Measurements from ENCODE around the gene SOSTDC1. TPM values are rescaled to one million over a fixed set of nuclear protein-coding genes. Genes with fewer than 3 reads are reported as not detected.

Gene SOSTDC1
- total RNA-seq, 8 experiments from 2014 or later, result 0.54 to 39.0 (median 1.7) TPM; not detected in 1

GRCh38 chr7:16422917-16423316 lies 42.6 kb downstream of the SOSTDC1 start:
- Histone ChIP-seq H3K4me3 (no peak overlapping the region), H3K4me1 (replicated peaks in 1 of 2) (peaks cover 5 to 9% of the 10 kb centered on the region in 2 donors), H3K27ac (no peak overlapping the region)
- in situ Hi-C loops (cut with MboI; ENCODE audit: low pct_unique_long_range_greater_than_20kb in 2 of 9, low sequenced_read_pairs in 9 of 9, unreplicated experiment in 9 of 9), result no loop called here
- no peak for ATAC-seq (replicated peaks in 6 of 8)
- 89 to 100% (median 100%) methylated on average over 1 to 3 of the region's 3 CpGs; no CpG with 5 or more reads in 3 of the 10 experiments for WGBS, 10 experiments

GRCh38 chr7:16422103-16422435 lies 43.5 kb downstream of the SOSTDC1 start:
- 0 to 100% (median 67%) methylated on average over 1 of the region's 1 CpG; no CpG with 5 or more reads in 1 of the 10 experiments for WGBS, 10 experiments

GRCh38 chr7:16421333-16422102 lies 44.0 kb downstream of the SOSTDC1 start, which contains the start of gene CRPPA:
TSS of gene CRPPA (minus strand) at chr7:16421538. CDS start at chr7:16421322, 216 bp downstream.
- 9 to 81% (median 50%) methylated on average over 2 to 15 of the region's 50 CpGs for WGBS, 10 experiments

More at GRCh38 chr7:16422103-16422435, 43.5 kb downstream of the SOSTDC1 start:
- ATAC-seq (replicated peaks in 6 of 8), result no peak
- Histone ChIP-seq H3K4me3 (no peak overlapping the region), H3K4me1 (replicated peaks in 1 of 2) (peaks cover 5 to 9% of the 10 kb centered on the region in 2 donors), H3K27ac (no peak overlapping the region)
- in situ Hi-C loops (cut with MboI; ENCODE audit: low pct_unique_long_range_greater_than_20kb in 2 of 9, low sequenced_read_pairs in 9 of 9, unreplicated experiment in 9 of 9), result no loop called here

GRCh38 chr7:16420649-16421332 lies 44.7 kb downstream of the SOSTDC1 start:
- in situ Hi-C loops (cut with MboI; ENCODE audit: low pct_unique_long_range_greater_than_20kb in 2 of 9, low sequenced_read_pairs in 9 of 9, unreplicated experiment in 9 of 9), result no loop called here

More at GRCh38 chr7:16421333-16422102, 44.0 kb downstream of the SOSTDC1 start, which contains the start of gene CRPPA:
- ATAC-seq (replicated peaks in 6 of 8), result peak; percentile 50 to 62 (median 56)
- H3K4me3 ChIP-seq, result peak within 1 kb of the TSS; percentile 38 to 71 (median 40)
- H3K4me1 ChIP-seq (replicated peaks in 1 of 2), result peaks cover 5 to 9% of the 10 kb centered on the region in 2 donors
- in situ Hi-C loops (cut with MboI; ENCODE audit: low pct_unique_long_range_greater_than_20kb in 2 of 9, low sequenced_read_pairs in 9 of 9, unreplicated experiment in 9 of 9), result no loop called here
- H3K27ac ChIP-seq, result peak within 1 kb of the TSS; percentile 86 to 89

GRCh38 chr7:16420329-16420648 lies 45.2 kb downstream of the SOSTDC1 start:
- ATAC-seq (replicated peaks in 6 of 8), result peak in 2 of 8 experiments; percentile 1 to 3
- 0 to 43% (median 13%) methylated on average over 1 to 3 of the region's 3 CpGs; no CpG with 5 or more reads in 1 of the 10 experiments for whole genome bisulfite sequencing, 10 experiments
- Histone ChIP-seq H3K27ac (peak overlapping the region; percentile 86 to 89), H3K4me1 (replicated peaks in 1 of 2) (peaks cover 5 to 9% of the 10 kb centered on the region in 2 donors), H3K4me3 (peak overlapping the region; percentile 38 to 71 (median 40))
- in situ Hi-C loops (cut with MboI; ENCODE audit: low pct_unique_long_range_greater_than_20kb in 2 of 9, low sequenced_read_pairs in 9 of 9, unreplicated experiment in 9 of 9), result no loop called here

More at GRCh38 chr7:16420649-16421332, 44.7 kb downstream of the SOSTDC1 start:
- peak; percentile 86 to 91 (median 87) for ATAC-seq (replicated peaks in 6 of 8)
- H3K4me1 ChIP-seq (replicated peaks in 1 of 2), result peaks cover 5 to 9% of the 10 kb centered on the region in 2 donors
- peak overlapping the region; percentile 86 to 89 for H3K27ac ChIP-seq
- H3K4me3 ChIP-seq, result peak overlapping the region; percentile 38 to 71 (median 40)
- WGBS, 10 experiments, result 0 to 28% (median 4%) methylated on average over 1 to 10 of the region's 56 CpGs; no CpG with 5 or more reads in 3 of the 10 experiments

- Histone ChIP-seq H3K4me3 (peak overlapping the region in 3 of 5 donors; percentile 40 to 71 (median 51)), H3K4me1 (replicated peaks in 1 of 2) (peaks cover 5 to 9% of the 10 kb centered on the region in 2 donors), H3K27ac (peak overlapping the region in 1 of 2 donors; percentile 89)
- 50 to 100% (median 88%) methylated on average over 2 to 9 of the region's 10 CpGs; no CpG with 5 or more reads in 1 of the 10 experiments for WGBS, 10 experiments
- no peak for ATAC-seq (replicated peaks in 6 of 8)
- in situ Hi-C loops (cut with MboI; ENCODE audit: low pct_unique_long_range_greater_than_20kb in 2 of 9, low sequenced_read_pairs in 9 of 9, unreplicated experiment in 9 of 9), result no loop called here
Measured at GRCh38 chr7:16419859-16420258, 45.7 kb downstream of the SOSTDC1 start.

- in situ Hi-C loops (cut with MboI; ENCODE audit: low pct_unique_long_range_greater_than_20kb in 2 of 9, low sequenced_read_pairs in 9 of 9, unreplicated experiment in 9 of 9), result no loop called here
- Histone ChIP-seq H3K4me3 (no peak overlapping the region), H3K4me1 (replicated peaks in 1 of 2) (peaks cover 5 to 9% of the 10 kb centered on the region in 2 donors), H3K27ac (no peak overlapping the region)
- WGBS, 10 experiments, result 91 to 100% (median 100%) methylated on average over 1 of the region's 1 CpG; no CpG with 5 or more reads in 2 of the 10 experiments
- ATAC-seq (replicated peaks in 6 of 8), result no peak
Measured at GRCh38 chr7:16419126-16419525, 46.4 kb downstream of the SOSTDC1 start.

- no peak for ATAC-seq (replicated peaks in 6 of 8)
- Histone ChIP-seq H3K4me1 (replicated peaks in 1 of 2) (peaks cover 5 to 9% of the 10 kb centered on the region in 2 donors), H3K4me3 (no peak overlapping the region), H3K27ac (no peak overlapping the region)
- in situ Hi-C loops (cut with MboI; ENCODE audit: low pct_unique_long_range_greater_than_20kb in 2 of 9, low sequenced_read_pairs in 9 of 9, unreplicated experiment in 9 of 9), result no loop called here
- 0 to 100% (median 100%) methylated on average over 1 of the region's 1 CpG; no CpG with 5 or more reads in 1 of the 10 experiments for WGBS, 10 experiments
Measured at GRCh38 chr7:16417906-16418305, 47.6 kb downstream of the SOSTDC1 start.

- Histone ChIP-seq H3K4me3 (no peak overlapping the region), H3K4me1 (replicated peaks in 1 of 2) (peaks cover under 1 to 3% of the 10 kb centered on the region in 2 donors), H3K27ac (no peak overlapping the region)
- ATAC-seq (replicated peaks in 6 of 8), result peak in 2 of 8 experiments; percentile 3 to 10
- WGBS, 10 experiments, result 43 to 100% (median 92%) methylated on average over 1 to 6 of the region's 7 CpGs; no CpG with 5 or more reads in 1 of the 10 experiments
- in situ Hi-C loops (cut with MboI; ENCODE audit: low pct_unique_long_range_greater_than_20kb in 2 of 9, low sequenced_read_pairs in 9 of 9, unreplicated experiment in 9 of 9), result no loop called here
Measured at GRCh38 chr7:16416289-16417282, 49.0 kb downstream of the SOSTDC1 start.

- WGBS, 10 experiments, result 17 to 100% (median 90%) methylated on average over 3 to 8 of the region's 8 CpGs
- no peak overlapping the region for H3K27ac ChIP-seq
- in situ Hi-C loops (cut with MboI; ENCODE audit: low pct_unique_long_range_greater_than_20kb in 2 of 9, low sequenced_read_pairs in 9 of 9, unreplicated experiment in 9 of 9), result no loop called here
Measured at GRCh38 chr7:16412274-16413254, 53.0 kb downstream of the SOSTDC1 start.

More at GRCh38 chr7:16412274-16413254, 53.0 kb downstream of the SOSTDC1 start:
- Histone ChIP-seq H3K4me1 (replicated peaks in 1 of 2) (no peaks in the 10 kb centered on the region), H3K4me3 (no peak overlapping the region)
- ATAC-seq (replicated peaks in 6 of 8), result peak in 3 of 8 experiments; percentile 14 to 61 (median 24)
